Stimulated activated CD4-positive, alpha-beta T cell treated with anti-CD3 and anti-CD28 coated beads, Interleukin-1b, Interleukin-23, amount 100 ng/mL, for 1 hour (primary cell): Measurements from ENCODE around the gene ASMT.
"Not testable (repeated sequence)": the region's sequence is repeated elsewhere in the genome, so short reads cannot be mapped to it uniquely, and the experiment has no call there.

ENCODE experiments used
- DNase-seq, 2 donors: peaks; one replicate each; pipeline ENCODE4 v3.0.0-alpha.2; 2020; ENCODE audit warnings: low read depth in 2 of 2

The ASMT gene

DNA sequence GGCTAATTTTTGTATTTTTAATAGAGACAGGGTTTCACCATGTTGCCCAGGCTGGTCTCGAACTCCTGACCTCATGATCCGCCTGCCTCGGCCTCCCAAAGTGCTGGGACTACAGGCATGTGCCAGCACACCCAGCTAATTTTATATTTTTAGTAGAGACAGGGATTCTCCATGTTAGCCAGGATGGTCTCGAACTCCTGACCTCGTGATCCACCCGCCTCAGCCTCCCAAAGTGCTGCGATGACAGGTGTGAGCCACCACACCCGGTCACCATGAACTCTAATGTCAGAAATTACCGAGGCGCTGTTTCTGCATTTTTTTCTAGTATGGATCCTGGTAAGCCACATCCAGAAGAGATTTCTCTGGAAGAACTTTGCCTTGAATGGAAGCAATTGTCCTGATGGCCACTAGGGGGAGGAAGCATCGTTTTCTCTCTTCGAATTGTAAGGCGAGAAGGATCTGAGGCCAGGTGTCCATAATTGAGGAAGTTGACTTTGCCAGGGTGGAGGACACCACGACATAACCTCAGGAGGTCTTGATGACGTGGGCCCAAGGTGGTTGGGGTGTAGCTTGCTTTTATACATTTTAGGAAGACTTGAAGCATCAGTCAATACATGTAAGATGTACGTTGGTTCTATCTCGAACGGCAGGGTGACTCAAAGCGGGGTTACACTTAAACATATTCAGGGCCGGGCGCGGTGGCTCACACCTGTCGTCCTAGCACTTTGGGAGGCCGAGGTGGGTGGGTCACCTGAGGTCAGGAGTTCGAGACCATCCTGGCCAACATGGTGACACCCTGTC is 37.4 kb downstream of the ASMT start:
- DNase-seq: not testable (repeated sequence)

GRCh38 chrX:1656379-1656778 is 41.5 kb downstream of the ASMT start:
- DNase-seq: no peak

GRCh38 chrX:1657367-1658070 is 42.7 kb downstream of the ASMT start:
- no peak for DNase-seq

DNA sequence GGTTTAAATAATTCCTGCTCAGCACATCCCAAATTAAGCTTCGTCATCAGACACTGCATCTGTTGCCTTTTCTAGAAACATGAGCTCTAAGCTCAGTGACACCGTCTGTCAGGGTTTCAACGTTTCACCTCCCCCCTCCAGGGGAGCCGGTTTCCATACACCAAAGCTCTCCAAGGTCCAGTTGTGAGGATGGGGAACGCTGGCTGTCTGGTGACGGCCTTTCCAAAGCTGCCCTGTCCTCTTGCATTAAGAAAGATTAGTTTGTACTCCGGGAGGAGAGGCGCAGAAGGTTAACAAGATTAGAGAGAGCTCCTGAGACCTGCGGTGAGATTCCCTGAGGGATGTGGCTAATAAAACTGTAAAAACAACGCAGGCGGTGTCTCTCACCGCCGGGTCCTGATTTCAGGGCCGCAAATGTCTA is 43.2 kb downstream of the ASMT start:
- no peak for DNase-seq

DNA sequence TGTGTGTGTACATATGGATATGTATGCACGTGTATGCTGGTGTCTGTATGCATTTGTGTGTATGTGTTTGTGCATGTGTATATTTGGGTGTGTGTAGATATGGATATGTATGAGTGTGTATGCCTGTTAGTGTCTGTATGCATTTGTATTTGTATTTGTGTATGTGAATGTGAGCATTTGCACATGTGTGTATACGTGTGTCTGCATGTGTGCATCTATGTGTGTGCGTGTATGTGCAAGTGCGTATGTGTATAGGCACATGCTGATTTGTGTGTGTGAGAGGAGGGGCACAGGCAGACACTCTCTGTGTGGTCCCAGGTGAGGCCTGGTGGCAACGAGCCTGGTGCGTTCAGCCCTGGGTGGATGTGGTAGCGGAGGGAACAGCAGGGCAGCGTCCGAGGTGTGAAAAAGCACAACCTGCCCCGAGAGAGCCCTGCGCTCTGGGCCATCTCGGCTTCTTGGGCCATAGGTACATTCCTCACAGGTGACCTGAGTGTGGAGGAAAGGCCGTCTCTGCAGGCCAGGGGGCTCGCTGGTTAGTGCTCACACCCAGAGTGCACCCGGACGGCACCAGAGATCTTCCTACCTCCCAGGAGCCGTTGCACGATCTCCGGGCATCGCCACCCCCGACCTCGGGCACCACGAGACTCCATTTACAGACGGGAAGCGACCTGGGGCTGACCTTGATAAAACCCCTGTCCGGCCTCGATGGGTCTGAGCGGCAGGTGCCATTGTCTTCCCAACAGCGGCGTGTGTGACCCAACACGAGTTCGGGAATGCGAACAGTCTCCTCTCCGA is 45.0 kb downstream of the ASMT start:
- DNase-seq: no peak

GRCh38 chrX:1661048-1661921 is 46.4 kb downstream of the ASMT start:
- DNase-seq: peak in 1 of 2 donors; percentile 72

DNA sequence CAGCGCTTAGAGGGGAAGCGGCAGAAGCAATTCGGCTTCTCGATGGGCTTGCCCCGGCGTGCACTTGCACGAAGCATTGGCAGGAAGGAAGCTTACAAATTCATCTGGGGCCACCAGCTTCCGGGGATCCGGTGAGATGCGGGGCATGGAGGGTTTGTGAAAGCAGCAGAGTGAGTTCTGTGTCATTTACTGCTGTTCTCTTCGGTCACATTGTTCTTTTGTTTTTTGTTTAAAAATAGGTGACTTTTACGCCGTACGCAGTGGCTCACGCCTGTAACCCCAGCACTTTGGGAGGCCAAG is 47.0 kb downstream of the ASMT start:
- DNase-seq: no peak

- no peak for DNase-seq
Measured at GRCh38 chrX:1667566-1667965, 52.7 kb downstream of the ASMT start.

DNA sequence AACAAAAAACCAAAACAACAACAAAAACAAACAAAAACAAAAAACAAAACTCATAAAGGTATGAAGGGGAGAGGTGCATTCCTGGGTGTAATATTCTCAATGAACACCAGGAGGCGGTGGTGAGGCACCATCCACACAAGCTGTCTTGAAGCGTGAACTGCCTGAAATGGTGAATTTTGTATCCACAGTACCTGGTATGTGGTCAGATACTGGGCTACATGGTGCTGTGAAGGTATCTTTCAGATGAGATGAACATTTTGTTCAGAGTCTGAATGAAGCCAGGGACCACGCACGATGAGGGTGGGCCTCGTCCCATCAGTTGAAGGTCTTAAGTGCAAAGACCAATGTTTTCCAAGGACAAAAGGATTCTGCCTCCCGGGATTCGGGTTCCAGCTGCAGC is 58.5 kb downstream of the ASMT start:
- DNase-seq: no peak

- DNase-seq: no peak
Measured at GRCh38 chrX:1676866-1677265, 62.0 kb downstream of the ASMT start.

GRCh38 chrX:1679238-1679637 is 64.4 kb downstream of the ASMT start:
- no peak for DNase-seq

DNA sequence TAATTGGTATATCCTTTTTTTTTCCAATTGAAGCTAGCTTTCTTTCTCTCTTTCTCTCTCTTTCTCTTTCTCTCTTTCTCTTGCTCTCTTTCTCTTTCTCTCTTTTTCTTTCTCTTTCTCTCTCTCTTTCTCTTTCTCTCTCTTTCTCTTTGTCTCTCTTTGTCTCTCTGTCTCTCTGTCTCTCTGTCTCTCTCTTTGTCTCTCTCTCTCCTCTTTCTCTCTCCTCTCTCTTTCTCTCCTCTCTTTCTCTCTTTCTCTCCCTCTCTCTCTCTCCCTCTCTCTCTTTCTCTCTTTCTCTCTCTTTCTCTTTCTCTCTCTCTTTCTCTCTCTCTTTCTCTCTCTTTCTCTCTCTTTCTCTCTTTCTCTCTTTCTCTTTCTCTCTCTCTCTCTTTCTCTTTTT is 66.6 kb downstream of the ASMT start:
- DNase-seq: no peak

DNA sequence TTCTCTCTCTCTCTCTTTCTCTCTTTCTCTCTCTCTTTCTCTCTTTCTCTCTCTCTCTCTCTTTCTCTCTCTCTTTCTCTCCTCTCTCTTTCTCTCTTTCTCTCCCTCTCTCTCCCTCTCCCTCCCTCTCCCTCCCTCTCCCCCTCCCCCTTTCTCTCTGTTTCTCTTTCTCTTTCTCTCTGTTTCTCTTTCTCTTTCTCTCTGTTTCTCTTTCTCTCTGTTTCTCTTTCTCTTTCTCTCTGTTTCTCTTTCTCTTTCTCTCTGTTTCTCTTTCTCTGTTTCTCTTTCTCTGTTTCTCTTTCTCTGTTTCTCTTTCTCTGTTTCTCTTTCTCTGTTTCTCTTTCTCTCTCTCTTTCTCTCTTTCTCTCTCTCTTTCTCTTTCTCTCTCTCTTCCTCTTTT is 67.0 kb downstream of the ASMT start:
- DNase-seq: not testable (repeated sequence)

DNA sequence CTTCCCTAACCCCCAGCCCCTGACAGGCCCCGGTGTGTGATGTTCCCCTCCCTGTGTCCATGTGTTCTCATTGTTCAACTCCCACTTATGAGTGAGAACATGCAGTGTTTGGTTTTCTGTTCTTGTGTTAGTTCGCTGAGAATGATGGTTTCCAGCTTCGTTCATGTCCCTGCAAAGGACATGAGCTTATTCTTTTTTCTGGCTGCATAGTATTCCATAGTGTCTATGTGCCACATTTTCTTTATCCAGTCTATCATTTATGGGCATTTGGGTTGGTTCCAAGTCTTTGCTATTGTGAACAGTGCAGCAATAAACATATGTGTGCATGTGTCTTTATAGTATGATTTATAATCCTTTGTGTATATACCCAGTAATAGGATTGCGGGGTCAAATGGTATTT is 67.6 kb downstream of the ASMT start:
- DNase-seq: not testable (repeated sequence)

DNA sequence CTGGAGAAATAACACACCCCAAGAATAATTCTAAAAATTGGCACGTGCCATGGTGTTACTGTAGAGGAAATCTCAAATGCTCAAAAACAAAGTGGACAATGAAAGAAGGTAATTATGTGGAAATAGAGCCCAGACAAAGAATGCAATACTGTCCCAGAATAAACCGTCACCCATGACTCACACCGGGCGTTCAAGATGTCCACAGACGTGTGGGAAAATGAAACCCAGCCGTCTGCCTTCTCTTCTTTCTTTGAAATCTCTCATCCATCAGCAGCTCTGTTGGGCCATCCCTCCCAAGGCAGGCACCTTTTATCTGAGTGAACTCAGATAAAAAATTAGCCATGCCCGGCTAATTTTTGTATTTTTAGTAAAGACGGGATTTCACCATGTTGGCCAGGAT is 70.0 kb downstream of the ASMT start:
- not testable (repeated sequence) for DNase-seq

GRCh38 chrX:1685444-1685880 is 70.6 kb downstream of the ASMT start:
- not testable (repeated sequence) for DNase-seq

DNA sequence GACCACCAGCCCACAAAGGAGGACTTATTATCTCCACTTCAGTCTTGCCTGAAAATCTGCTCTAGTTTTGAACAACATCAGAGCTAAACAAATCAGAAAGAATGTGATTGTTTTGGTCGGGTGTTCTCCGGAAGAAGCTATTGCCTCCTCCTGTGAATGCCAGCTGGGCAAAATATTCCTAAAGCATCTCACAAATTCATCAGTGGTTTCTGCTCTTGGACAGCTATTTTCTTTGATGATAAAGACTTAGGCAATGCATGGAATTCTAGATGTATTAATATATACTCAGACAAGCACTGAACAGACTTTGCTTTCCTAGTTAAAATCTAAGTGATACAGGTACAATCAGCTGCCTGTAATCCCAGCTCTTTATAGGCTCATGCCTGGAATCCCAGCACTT is 71.8 kb downstream of the ASMT start:
- no peak for DNase-seq
